CD4-positive, alpha-beta memory T cell (primary cell): Measurements from ENCODE around the gene SERPINB6. TPM values are rescaled to one million over a fixed set of nuclear protein-coding genes. Genes with fewer than 3 reads are reported as not detected.
"Not testable (repeated sequence)": the region's sequence is repeated elsewhere in the genome, so short reads cannot be mapped to it uniquely, and the experiment has no call there.

ENCODE experiments used
- CTCF ChIA-PET: fragments of 350-600 bp; sonication (Branson Sonifier 250); formaldehyde crosslinking; loops from one replicate; lab custom pipeline; 2021; ENCODE audit warnings: inconsistent platforms; ENCODE audit not compliant: partially characterized antibody; lab: Charles Lee
- POLR2A ChIA-PET: fragments of 350-600 bp; sonication (Branson Sonifier 250); formaldehyde crosslinking; loops from one replicate; lab custom pipeline; 2021; ENCODE audit not compliant: partially characterized antibody; lab: Charles Lee
- DNase-seq, 5 donors: peaks; one replicate each; pipeline versions ENCODE4 v3.0.0 to v3.0.0-alpha.2; 2020 to 2022; ENCODE audit warnings: mixed read lengths in 1 of 5
- H3K27ac ChIP-seq: one replicate; pipeline ENCODE4 v1.7.0; 2013; ENCODE audit warnings: low read depth, low read length
- H3K27me3 ChIP-seq: 2 replicates; pipeline ENCODE4 v1.7.0; 2013; ENCODE audit warnings: mild to moderate bottlenecking, low read length, moderate library complexity; ENCODE audit not compliant: insufficient read depth
- H3K36me3 ChIP-seq: 2 replicates; pipeline ENCODE4 v1.7.0; 2013; ENCODE audit warnings: mild to moderate bottlenecking, low read length, moderate library complexity; ENCODE audit not compliant: insufficient read depth
- H3K4me1 ChIP-seq: 2 replicates; pipeline ENCODE4 v1.7.0; 2013; ENCODE audit warnings: mild to moderate bottlenecking, low read length, moderate library complexity; ENCODE audit not compliant: insufficient read depth
- H3K4me3 ChIP-seq, 2 donors: one replicate each; pipeline ENCODE4 v1.7.0; 2013; ENCODE audit warnings: low read length in 2 of 2, mild to moderate bottlenecking in 1 of 2
- H3K9me3 ChIP-seq, 2 donors: one replicate each; pipeline ENCODE4 v1.7.0; 2013; ENCODE audit warnings: low read length in 2 of 2, control low read depth in 1 of 2; ENCODE audit not compliant: control insufficient read depth in 1 of 2
- H3K27ac Mint-ChIP-seq, 7 donors: one replicate each; pipeline ENCODE4 v1.8.0; 2020 to 2021; ENCODE audit warnings: mixed read lengths in 7 of 7, mild to moderate bottlenecking in 6 of 7, inconsistent platforms in 3 of 7, moderate library complexity in 3 of 7
- H3K27me3 Mint-ChIP-seq, 2 donors: one replicate each; pipeline ENCODE4 v1.8.0; 2020 to 2021; ENCODE audit warnings: mixed read lengths in 2 of 2
- H3K36me3 Mint-ChIP-seq, 2 donors: one replicate each; pipeline ENCODE4 v1.8.0; 2020 to 2021; ENCODE audit warnings: mixed read lengths in 2 of 2, inconsistent platforms in 1 of 2, mild to moderate bottlenecking in 1 of 2
- H3K4me1 Mint-ChIP-seq, 4 donors: one replicate each; pipeline ENCODE4 v1.8.0; 2020 to 2021; ENCODE audit warnings: mixed read lengths in 4 of 4, mild to moderate bottlenecking in 1 of 4
- H3K4me3 Mint-ChIP-seq, 8 donors: one replicate each; pipeline ENCODE4 v1.8.0; 2020 to 2021; ENCODE audit warnings: mixed read lengths in 8 of 8, mild to moderate bottlenecking in 7 of 8, moderate library complexity in 6 of 8, inconsistent platforms in 3 of 8
- H3K9me3 Mint-ChIP-seq, 8 donors: one replicate each; pipeline ENCODE4 v1.8.0; 2020 to 2021; ENCODE audit warnings: mixed read lengths in 8 of 8, mild to moderate bottlenecking in 5 of 8, inconsistent platforms in 3 of 8, moderate library complexity in 1 of 8
- intact Hi-C: fragments of 100-400 bp; cut with micrococcal nuclease; formaldehyde crosslinking; loops from one replicate; pipeline ENCODE4 v1.15.1; 2023
- polyA plus RNA-seq, 2 donors: library from polyadenylated mRNA; unstranded; fragments of 300-500 nt; fragmentation: Illumina TruSeq; gene quantifications; one replicate each; pipeline ENCODE4 v1.2.3, GENCODE V29; 2021
- total RNA-seq, 2 experiments: library from RNA; stranded (reverse); gene quantifications; one replicate each; pipeline ENCODE4 v1.2.3, GENCODE V29; 2021

The SERPINB6 gene
- total and polyA plus RNA-seq, 4 experiments from 2014 or later, result 41.2 to 58.0 (median 44.5) TPM

- peaks cover 0 to 21% (median 18%) of the 10 kb centered on the region in 8 donors for H3K9me3 Mint-ChIP-seq
- Histone ChIP-seq H3K4me1 (peaks cover 73% of the 10 kb centered on the region), H3K27me3 (no peaks in the 10 kb centered on the region), H3K9me3 (no peaks in the 10 kb centered on the region), H3K27ac (no peak overlapping the region), H3K4me3 (no peak overlapping the region), H3K36me3 (no peaks in the 10 kb centered on the region)
- CTCF ChIA-PET, result no interaction called here
- intact Hi-C loops, result loop anchor here (10.0 kb wide), 1 partner anchor 174 kb away; the partner anchor contains the start of gene WRNIP1
- no peaks in the 10 kb centered on the region for H3K27me3 Mint-ChIP-seq
- H3K27ac Mint-ChIP-seq, result peak overlapping the region in 6 of 7 donors; percentile 43 to 94 (median 74)
- no peak for DNase-seq
- POLR2A ChIA-PET, result interaction anchor here (2.2 to 14.1 kb wide), 2 partner anchors 50 to 92 kb away, joined by 14 to 248 read pairs; no protein-coding TSS in a partner anchor
- peak overlapping the region in 7 of 8 donors; percentile 39 to 73 (median 53) for H3K4me3 Mint-ChIP-seq
- peaks cover 46 to 66% (median 56%) of the 10 kb centered on the region in 4 donors for H3K4me1 Mint-ChIP-seq
- peaks cover 5 to 11% of the 10 kb centered on the region in 2 donors for H3K36me3 Mint-ChIP-seq
Measured at GRCh38 chr6:2938632-2939083, 32.7 kb downstream of the SERPINB6 start.

DNA sequence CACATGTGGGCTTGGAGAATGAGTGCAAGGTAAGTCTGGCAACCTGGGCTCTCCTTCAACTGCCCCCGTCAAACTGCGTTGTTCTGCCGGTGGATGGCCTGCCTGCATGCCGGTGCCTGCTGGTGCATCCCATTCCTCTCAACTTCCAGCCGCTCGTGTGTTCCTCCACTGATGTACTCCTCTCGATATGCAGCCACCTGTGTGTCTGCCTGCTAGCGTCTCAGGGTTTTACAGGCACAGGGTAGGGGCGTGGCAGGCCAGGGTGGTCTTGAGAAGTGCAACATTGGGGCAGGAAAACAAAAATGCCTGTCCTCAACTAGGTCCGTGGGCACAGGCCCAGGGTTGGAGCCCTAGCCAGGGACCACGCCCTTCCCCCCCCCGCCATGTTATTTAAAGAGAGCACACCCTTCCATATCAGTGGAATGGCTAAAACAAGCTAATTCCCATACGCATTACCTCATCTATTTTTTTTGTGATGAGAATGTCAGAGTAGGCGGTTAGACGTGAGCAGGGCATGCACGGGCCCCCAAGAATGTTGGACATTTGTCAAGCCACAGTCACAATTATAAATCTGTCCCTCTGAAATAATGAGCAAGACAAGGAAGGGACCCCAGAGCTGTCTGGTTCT lies 33.2 kb downstream of the SERPINB6 start:
- H3K27me3 ChIP-seq, result no peaks in the 10 kb centered on the region
- peak overlapping the region; percentile 48 for H3K27ac ChIP-seq
- no peaks in the 10 kb centered on the region for H3K36me3 ChIP-seq
- H3K4me3 Mint-ChIP-seq, result peak overlapping the region; percentile 8 to 87 (median 52)
- peak overlapping the region in 4 of 7 donors; percentile 86 to 95 (median 92) for H3K27ac Mint-ChIP-seq
- ChIA-PET POLR2A (interaction anchor here (14.1 kb wide), 1 partner anchor 50 kb away, joined by 248 read pairs; no protein-coding TSS in a partner anchor), CTCF (no interaction called here)
- peaks cover 0 to 21% (median 18%) of the 10 kb centered on the region in 8 donors for H3K9me3 Mint-ChIP-seq
- no peaks in the 10 kb centered on the region for H3K9me3 ChIP-seq
- intact Hi-C loops, result loop anchor here (10.0 kb wide), 1 partner anchor 173 kb away; the partner anchor contains the start of gene WRNIP1
- no peak for DNase-seq
- no peaks in the 10 kb centered on the region for H3K27me3 Mint-ChIP-seq
- H3K36me3 Mint-ChIP-seq, result peaks cover 5 to 11% of the 10 kb centered on the region in 2 donors
- H3K4me1 Mint-ChIP-seq, result peaks cover 43 to 61% (median 52%) of the 10 kb centered on the region in 4 donors
- peaks cover 68% of the 10 kb centered on the region for H3K4me1 ChIP-seq
- H3K4me3 ChIP-seq, result no peak overlapping the region

DNA sequence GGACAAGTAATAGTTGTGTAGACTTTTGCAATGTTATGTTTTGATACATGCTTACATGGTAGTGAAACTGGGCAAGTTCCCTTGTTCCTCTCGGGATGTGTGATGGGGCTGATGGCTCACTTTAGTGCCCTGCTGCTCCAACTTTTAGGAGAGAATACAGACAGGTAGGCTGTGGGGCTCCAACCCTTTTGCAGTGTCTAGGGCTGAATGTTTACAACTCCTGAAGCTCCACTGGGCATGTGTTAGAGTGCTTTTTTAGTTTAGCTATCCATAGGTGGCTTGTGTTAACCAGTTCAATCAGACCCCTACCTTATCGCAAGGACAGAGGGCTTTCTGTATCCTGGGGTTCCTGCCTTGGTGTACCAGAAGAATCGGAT lies 33.8 kb downstream of the SERPINB6 start:
- intact Hi-C loops, result loop anchor here (10.0 kb wide), 1 partner anchor 173 kb away; the partner anchor contains the start of gene WRNIP1
- H3K4me1 ChIP-seq, result peaks cover 63% of the 10 kb centered on the region
- no peaks in the 10 kb centered on the region for H3K27me3 ChIP-seq
- no peaks in the 10 kb centered on the region for H3K36me3 ChIP-seq
- DNase-seq, result no peak
- Mint-ChIP-seq H3K27ac (peak overlapping the region in 5 of 7 donors; percentile 86 to 98 (median 94)), H3K36me3 (peaks cover 5 to 11% of the 10 kb centered on the region in 2 donors), H3K9me3 (peaks cover 0 to 21% (median 18%) of the 10 kb centered on the region in 8 donors), H3K4me3 (peak overlapping the region in 6 of 8 donors; percentile 34 to 87 (median 64)), H3K27me3 (no peaks in the 10 kb centered on the region), H3K4me1 (peaks cover 38 to 56% (median 47%) of the 10 kb centered on the region in 4 donors)
- ChIA-PET CTCF (interaction anchor here (1.8 to 8.9 kb wide), 5 partner anchors 15 to 146 kb away, joined by 14 to 186 read pairs (median 80); partner anchors contain the start of gene SERPINB1), POLR2A (interaction anchor here (1.0 to 14.1 kb wide), 4 partner anchors 24 to 91 kb away, joined by 3 to 248 read pairs (median 9); no protein-coding TSS in a partner anchor)
- peak overlapping the region; percentile 48 for H3K27ac ChIP-seq
- H3K4me3 ChIP-seq, result no peak overlapping the region
- no peaks in the 10 kb centered on the region for H3K9me3 ChIP-seq

GRCh38 chr6:2935566-2936291 lies 35.6 kb downstream of the SERPINB6 start:
- intact Hi-C loops, result loop anchor here (10.0 kb wide), 1 partner anchor 171 kb away; the partner anchor contains the start of gene WRNIP1
- H3K27me3 ChIP-seq, result no peaks in the 10 kb centered on the region
- Mint-ChIP-seq H3K4me1 (peaks cover 36 to 53% (median 44%) of the 10 kb centered on the region in 4 donors), H3K27ac (peak overlapping the region in 3 of 7 donors; percentile 86 to 95 (median 87)), H3K9me3 (peaks cover 0 to 21% (median 18%) of the 10 kb centered on the region in 8 donors), H3K36me3 (peaks cover 5 to 11% of the 10 kb centered on the region in 2 donors), H3K4me3 (peak overlapping the region in 2 of 8 donors; percentile 15 to 23), H3K27me3 (no peaks in the 10 kb centered on the region)
- no peak for DNase-seq
- H3K27ac ChIP-seq, result no peak overlapping the region
- POLR2A ChIA-PET, result interaction anchor here (0.6 to 14.1 kb wide), 11 partner anchors 22 to 172 kb away, joined by 3 to 248 read pairs (median 4); partner anchors contain the start of genes NQO2, SERPINB1 and SERPINB6
- H3K4me1 ChIP-seq, result peaks cover 55% of the 10 kb centered on the region
- CTCF ChIA-PET, result interaction anchor here (0.8 to 8.9 kb wide), 18 partner anchors 8 to 186 kb away, joined by 3 to 186 read pairs (median 7); partner anchors contain the start of genes MYLK4, SERPINB1 and WRNIP1
- no peaks in the 10 kb centered on the region for H3K36me3 ChIP-seq
- H3K9me3 ChIP-seq, result no peaks in the 10 kb centered on the region
- H3K4me3 ChIP-seq, result no peak overlapping the region

DNA sequence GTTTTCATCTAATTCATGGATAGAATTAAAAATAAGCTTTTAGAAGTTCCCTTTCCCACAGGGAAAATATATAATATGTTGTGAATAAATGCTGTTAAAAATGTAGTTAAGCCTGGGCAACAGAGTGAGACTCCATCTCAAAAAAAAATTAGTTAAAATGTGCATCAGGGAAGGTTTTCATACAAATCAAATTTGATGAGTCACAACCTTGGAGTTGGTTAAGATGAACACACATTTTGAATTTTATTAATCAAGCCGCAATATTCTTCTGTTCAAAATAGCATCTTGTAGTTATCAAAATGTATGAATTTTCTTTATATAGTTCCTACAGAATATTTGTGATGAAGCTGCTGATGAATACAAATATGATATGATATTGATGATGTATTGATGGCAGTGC lies 37.3 kb downstream of the SERPINB6 start:
- Mint-ChIP-seq H3K36me3 (peaks cover 2 to 5% of the 10 kb centered on the region in 2 donors), H3K4me3 (no peak overlapping the region), H3K27me3 (no peaks in the 10 kb centered on the region), H3K27ac (no peak overlapping the region), H3K4me1 (peaks cover 30 to 41% (median 36%) of the 10 kb centered on the region in 4 donors), H3K9me3 (peaks cover 0 to 20% (median 14%) of the 10 kb centered on the region in 8 donors)
- H3K9me3 ChIP-seq, result no peaks in the 10 kb centered on the region
- no peaks in the 10 kb centered on the region for H3K36me3 ChIP-seq
- ChIA-PET CTCF (interaction anchor here (1.0 to 8.9 kb wide), 9 partner anchors 9 to 143 kb away, joined by 3 to 186 read pairs (median 11); partner anchors contain the start of gene SERPINB1), POLR2A (interaction anchor here (1.5 to 14.1 kb wide), 3 partner anchors 9 to 93 kb away, joined by 7 to 248 read pairs (median 27); partner anchors contain the start of gene SERPINB1)
- no peak overlapping the region for H3K4me3 ChIP-seq
- no peak overlapping the region for H3K27ac ChIP-seq
- H3K27me3 ChIP-seq, result no peaks in the 10 kb centered on the region
- intact Hi-C loops, result loop anchor here (5.0 to 10.0 kb wide), 2 partner anchors 123 to 169 kb away; partner anchors contain the start of gene WRNIP1
- H3K4me1 ChIP-seq, result peaks cover 40% of the 10 kb centered on the region
- no peak for DNase-seq

GRCh38 chr6:2932911-2933310 lies 38.5 kb downstream of the SERPINB6 start:
- H3K36me3 ChIP-seq, H3K27me3 ChIP-seq, DNase-seq, H3K4me3 Mint-ChIP-seq, H3K36me3 Mint-ChIP-seq, H3K27ac ChIP-seq, H3K4me3 ChIP-seq, H3K27ac Mint-ChIP-seq, H3K9me3 ChIP-seq, H3K27me3 Mint-ChIP-seq: not testable (repeated sequence)
- intact Hi-C loops, result loop anchor here (1.0 to 10.0 kb wide), 7 partner anchors 22 to 195 kb away; partner anchors contain the start of gene WRNIP1
- ChIA-PET POLR2A (interaction anchor here (0.6 to 14.1 kb wide), 6 partner anchors 8 to 167 kb away, joined by 3 to 248 read pairs (median 8); partner anchors contain the start of genes SERPINB1 and WRNIP1), CTCF (interaction anchor here (0.7 to 8.9 kb wide), 20 partner anchors 7 to 141 kb away, joined by 3 to 186 read pairs (median 9); partner anchors contain the start of gene SERPINB1)
- H3K4me1 ChIP-seq, result peaks cover 29% of the 10 kb centered on the region
- Mint-ChIP-seq H3K4me1 (peaks cover 25 to 31% (median 28%) of the 10 kb centered on the region in 4 donors), H3K9me3 (peaks cover 0 to 25% (median 17%) of the 10 kb centered on the region in 8 donors)
